Suppressor macrophage treated with lipopolysaccharide for 1 hour (primary cell): ENCODE measurements around the gene CBLC.
"Not testable (repeated sequence)": the region's sequence is repeated elsewhere in the genome, so short reads cannot be mapped to it uniquely, and the experiment has no call there.

Source experiments
- DNase-seq, 3 donors: peaks; one replicate each; pipeline ENCODE4 v3.0.0-alpha.2; 2020 to 2022

CBLC gene

GRCh38 chr19:44822177-44822576 is 44.5 kb downstream of the CBLC start:
- no peak for DNase-seq

GRCh38 chr19:44822670-44823372 is 45.1 kb downstream of the CBLC start:
- no peak for DNase-seq

GRCh38 chr19:44823373-44823698 is 45.6 kb downstream of the CBLC start:
- DNase-seq = no peak

GRCh38 chr19:44824761-44825160 is 47.1 kb downstream of the CBLC start:
- DNase-seq = no peak

- DNase-seq = not testable (repeated sequence)
These were observed 55.2 kb downstream of the CBLC start for GRCh38 chr19:44832875-44833274.

- DNase-seq = not testable (repeated sequence)
These were observed 56.7 kb downstream of the CBLC start for GRCh38 chr19:44834399-44834798.

GRCh38 chr19:44839276-44839675 is 61.6 kb downstream of the CBLC start:
- no peak for DNase-seq

- no peak for DNase-seq
These were observed 63.1 kb downstream of the CBLC start for GRCh38 chr19:44840811-44841210.

- no peak for DNase-seq
These were observed 63.5 kb downstream of the CBLC start for GRCh38 chr19:44841231-44841630.

GRCh38 chr19:44845286-44845611 is 67.6 kb downstream of the CBLC start:
- no peak for DNase-seq

GRCh38 chr19:44845612-44846454 is 68.1 kb downstream of the CBLC start, which contains the start of gene NECTIN2:
Gene NECTIN2 (plus strand): TSS chr19:44846297. CDS start chr19:44846526, 229 bp downstream.
- peak; percentile 99 to 100 (median 100) for DNase-seq

GRCh38 chr19:44846455-44847143 is 68.9 kb downstream of the CBLC start:
- DNase-seq = peak in 2 of 3 donors; percentile 24 to 54

GRCh38 chr19:44847144-44848035 is 69.7 kb downstream of the CBLC start:
- peak; percentile 92 to 95 (median 93) for DNase-seq

GRCh38 chr19:44848036-44848811 is 70.5 kb downstream of the CBLC start:
- peak; percentile 95 to 98 (median 97) for DNase-seq

- peak in 1 of 3 donors; percentile 46 for DNase-seq
These were observed 71.2 kb downstream of the CBLC start for GRCh38 chr19:44848812-44849447.
